PC-9 (cell line): Measurements from ENCODE around the gene SBF1. TPM values are rescaled to one million over a fixed set of nuclear protein-coding genes. Genes with fewer than 3 reads are reported as not detected.

Experiments
- BruUV-seq: library from RNA; stranded (reverse); fragments of 400-500 nt; replicated peaks from 2 replicates; lab custom pipeline; 2021; lab: Mats Ljungman, UMichigan
- CTCF ChIA-PET: fragments of 300-600 bp; sonication (Branson Sonifier 250); formaldehyde crosslinking; loops from one replicate; lab custom pipeline; 2022; ENCODE audit warnings: antibody characterized with exemption; lab: Charles Lee
- POLR2A ChIA-PET: fragments of 300-600 bp; sonication (Branson Sonifier 250); formaldehyde crosslinking; loops from one replicate; lab custom pipeline; 2022; ENCODE audit warnings: antibody characterized with exemption; ENCODE audit not compliant: unreplicated experiment; lab: Charles Lee
- DNase-seq, 2 experiments: peaks; one replicate each; pipeline versions ENCODE4 v3.0.0 to v3.0.0-alpha.2; 2015 to 2022; ENCODE audit warnings: mixed read lengths in 1 of 2
- H2AFZ ChIP-seq: fragments of 200-600 bp; sonication (generic); 2 replicates; pipeline ENCODE4 v1.8.1; 2017; ENCODE audit warnings: antibody characterized with exemption
- H3F3A ChIP-seq: fragments of 200-600 bp; sonication (generic); 2 replicates; pipeline ENCODE4 v1.8.1; 2017; ENCODE audit warnings: antibody characterized with exemption, mild to moderate bottlenecking, low read depth; ENCODE audit not compliant: insufficient read depth
- H3K27ac ChIP-seq: fragments of 200-600 bp; sonication (generic); 2 replicates; pipeline ENCODE4 v1.6.1; 2016; ENCODE audit warnings: mixed run types
- H3K27me3 ChIP-seq: fragments of 200-600 bp; sonication (generic); 2 replicates; pipeline ENCODE4 v1.6.1; 2016; ENCODE audit warnings: low read depth, mixed run types; ENCODE audit not compliant: insufficient read depth
- H3K36me3 ChIP-seq: fragments of 200-600 bp; sonication (generic); 2 replicates; pipeline ENCODE4 v1.6.1; 2016; ENCODE audit warnings: low read depth, mixed run types
- H3K4me1 ChIP-seq: fragments of 200-600 bp; sonication (generic); replicated peaks from 2 replicates; pipeline ENCODE4 v1.6.1; 2016; ENCODE audit warnings: mixed run types; ENCODE audit not compliant: insufficient read depth
- H3K4me2 ChIP-seq: fragments of 200-600 bp; sonication (generic); 2 replicates; pipeline ENCODE4 v1.6.1; 2017; ENCODE audit warnings: mixed run types
- H3K4me3 ChIP-seq: fragments of 200-600 bp; sonication (generic); 2 replicates; pipeline ENCODE4 v1.6.1; 2016; ENCODE audit warnings: mixed run types
- H3K79me2 ChIP-seq: fragments of 200-600 bp; sonication (generic); 2 replicates; pipeline ENCODE4 v1.6.1; 2017; ENCODE audit warnings: low read depth, mixed run types
- H3K9me2 ChIP-seq: fragments of 200-600 bp; sonication (generic); 2 replicates; pipeline ENCODE4 v1.8.1; 2017; ENCODE audit warnings: mild to moderate bottlenecking; ENCODE audit not compliant: insufficient read depth
- H3K9me3 ChIP-seq: fragments of 200-600 bp; sonication (generic); 2 replicates; pipeline ENCODE4 v1.8.1; 2016; ENCODE audit warnings: low read depth; ENCODE audit not compliant: insufficient read depth
- H4K20me1 ChIP-seq: fragments of 200-600 bp; sonication (generic); 2 replicates; pipeline ENCODE4 v1.8.1; 2017; ENCODE audit not compliant: insufficient read depth
- EZH2 ChIP-seq: fragments of 200-600 bp; sonication (generic); IDR thresholded peaks from 2 replicates; pipeline ENCODE4 v1.8.0; 2017; ENCODE audit warnings: antibody characterized with exemption, low read depth
- intact Hi-C: fragments of 100-400 bp; cut with micrococcal nuclease; formaldehyde crosslinking; loops from one replicate; pipeline ENCODE4 v1.10.0; 2022; ENCODE audit not compliant: unreplicated experiment
- total RNA-seq: library from RNA; stranded (reverse); gene quantifications from 2 replicates; pipeline ENCODE4 v1.2.3, GENCODE V29; 2021
- TF ChIP-seq, protein P1 (sequence below): fragments of 200-600 bp; sonication (generic); conservative IDR thresholded peaks from 2 replicates; pipeline ENCODE4 v1.6.1; 2017; ENCODE audit warnings: mixed run types, antibody characterized with exemption, mild to moderate bottlenecking, moderate library complexity

The SBF1 gene
- total RNA-seq, 1 experiment from 2014 or later = 85.2 TPM

DNA sequence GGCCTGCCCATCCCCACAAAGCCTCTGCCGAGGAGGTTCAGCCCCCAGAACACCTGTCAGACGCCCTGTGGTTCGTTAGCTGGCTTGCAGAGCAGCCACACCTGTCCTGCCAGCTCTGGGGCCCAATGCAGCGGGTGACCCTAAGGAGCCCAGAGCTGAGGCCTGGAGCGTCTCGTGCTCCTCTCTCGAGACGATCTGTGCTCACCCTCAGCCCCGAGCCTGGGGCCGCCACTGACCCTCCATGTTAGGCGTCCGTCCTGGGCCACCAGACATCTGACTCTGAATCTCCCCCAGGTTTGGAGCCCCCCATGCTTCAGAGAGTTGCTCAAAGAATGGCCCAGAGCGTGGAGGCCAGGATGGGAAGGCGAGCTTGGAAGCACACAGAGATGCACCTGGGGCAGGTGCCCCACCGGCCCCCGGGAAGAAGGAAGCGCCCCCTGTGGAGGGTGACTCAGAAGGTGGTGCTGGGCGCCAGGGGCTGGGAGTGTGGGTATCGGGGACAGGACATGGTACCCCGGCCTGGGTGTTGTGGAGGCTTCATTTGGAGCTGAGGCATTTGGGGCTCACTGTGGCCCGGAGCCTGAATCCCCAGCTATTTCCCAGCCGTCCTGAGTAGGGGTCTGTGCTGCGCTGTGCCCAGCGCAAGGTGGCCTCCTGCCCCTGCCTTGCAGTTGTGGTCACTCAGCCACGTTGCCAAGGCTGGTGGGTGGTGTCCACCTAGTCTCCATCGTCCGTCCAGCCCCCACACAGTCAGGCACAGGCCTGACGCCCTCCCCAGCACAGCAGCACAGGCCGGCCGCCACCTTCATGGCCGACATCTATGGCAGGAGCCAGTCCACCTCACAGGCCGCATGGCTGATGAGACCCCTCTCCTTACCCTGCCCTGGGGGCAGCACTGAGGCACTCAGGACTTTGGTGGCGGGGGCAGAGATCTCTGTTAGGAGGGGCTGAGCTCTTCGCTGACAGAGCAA is 36.2 kb downstream of the SBF1 start:
- peaks cover 19% of the 10 kb centered on the region; the same call in 1 of the 2 replicates for H3K36me3 ChIP-seq
- H3K4me2 ChIP-seq = no peak overlapping the region
- TF ChIP-seq, protein P1, sequence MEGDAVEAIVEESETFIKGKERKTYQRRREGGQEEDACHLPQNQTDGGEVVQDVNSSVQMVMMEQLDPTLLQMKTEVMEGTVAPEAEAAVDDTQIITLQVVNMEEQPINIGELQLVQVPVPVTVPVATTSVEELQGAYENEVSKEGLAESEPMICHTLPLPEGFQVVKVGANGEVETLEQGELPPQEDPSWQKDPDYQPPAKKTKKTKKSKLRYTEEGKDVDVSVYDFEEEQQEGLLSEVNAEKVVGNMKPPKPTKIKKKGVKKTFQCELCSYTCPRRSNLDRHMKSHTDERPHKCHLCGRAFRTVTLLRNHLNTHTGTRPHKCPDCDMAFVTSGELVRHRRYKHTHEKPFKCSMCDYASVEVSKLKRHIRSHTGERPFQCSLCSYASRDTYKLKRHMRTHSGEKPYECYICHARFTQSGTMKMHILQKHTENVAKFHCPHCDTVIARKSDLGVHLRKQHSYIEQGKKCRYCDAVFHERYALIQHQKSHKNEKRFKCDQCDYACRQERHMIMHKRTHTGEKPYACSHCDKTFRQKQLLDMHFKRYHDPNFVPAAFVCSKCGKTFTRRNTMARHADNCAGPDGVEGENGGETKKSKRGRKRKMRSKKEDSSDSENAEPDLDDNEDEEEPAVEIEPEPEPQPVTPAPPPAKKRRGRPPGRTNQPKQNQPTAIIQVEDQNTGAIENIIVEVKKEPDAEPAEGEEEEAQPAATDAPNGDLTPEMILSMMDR = no peak
- no peak for TF ChIP-seq EZH2
- CTCF ChIA-PET = interaction anchor here (0.6 kb wide), 1 partner anchor 59 kb away, joined by 4 read pairs; no protein-coding TSS in a partner anchor
- DNase-seq = no peak
- no peaks in the 10 kb centered on the region for H3K79me2 ChIP-seq
- POLR2A ChIA-PET = no interaction called here
- H3F3A ChIP-seq = peaks cover 19% of the 10 kb centered on the region; the same call in 1 of the 2 replicates
- no peak overlapping the region for H3K27ac ChIP-seq
- no TSS peak for BruUV-seq
- H4K20me1 ChIP-seq = peaks cover 24% of the 10 kb centered on the region
- intact Hi-C loops = no loop called here
- no peaks in the 10 kb centered on the region for H3K4me1 ChIP-seq
- no peak overlapping the region for H3K4me3 ChIP-seq
- H3K9me3 ChIP-seq = no peaks in the 10 kb centered on the region
- no peak overlapping the region for H2AFZ ChIP-seq
- no peaks in the 10 kb centered on the region for H3K27me3 ChIP-seq
- no peaks in the 10 kb centered on the region for H3K9me2 ChIP-seq

DNA sequence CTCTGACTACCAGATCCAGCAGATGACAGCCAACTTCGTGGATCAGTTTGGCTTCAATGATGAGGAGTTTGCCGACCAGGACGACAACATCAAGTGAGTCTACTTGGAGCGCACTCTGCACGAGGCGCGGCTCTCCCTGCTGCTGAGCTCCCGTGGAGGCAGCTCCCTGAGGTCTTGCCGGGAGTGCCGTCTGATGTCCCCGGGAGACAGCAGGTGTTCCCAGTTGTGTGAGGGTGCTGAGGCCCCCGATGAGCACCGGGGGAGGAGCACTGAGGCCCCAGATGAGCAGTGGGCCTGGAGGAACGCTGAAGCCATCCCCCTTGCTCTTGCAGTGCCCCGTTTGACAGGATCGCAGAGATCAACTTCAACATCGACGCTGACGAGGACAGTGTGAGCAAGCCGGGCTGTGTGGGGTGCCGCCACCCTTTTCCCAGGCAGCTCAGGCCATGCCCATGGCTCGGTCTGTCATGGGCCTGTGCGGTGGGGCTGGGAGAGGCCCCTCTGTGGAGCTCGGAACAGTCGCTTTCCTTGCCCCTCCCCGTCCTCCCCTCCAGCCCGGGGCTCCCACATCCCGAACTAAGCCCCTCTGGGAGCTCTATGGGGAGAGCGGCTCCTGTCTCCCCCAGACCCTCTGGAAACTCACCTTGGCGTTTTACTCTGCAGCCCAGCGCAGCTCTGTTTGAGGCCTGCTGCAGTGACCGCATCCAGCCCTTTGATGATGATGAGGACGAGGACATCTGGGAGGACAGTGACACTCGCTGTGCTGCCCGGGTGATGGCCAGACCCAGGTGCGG is 37.1 kb downstream of the SBF1 start:
- ChIA-PET POLR2A (no interaction called here), CTCF (interaction anchor here (0.6 kb wide), 1 partner anchor 60 kb away, joined by 4 read pairs; no protein-coding TSS in a partner anchor)
- H3K27me3 ChIP-seq = no peaks in the 10 kb centered on the region
- no peak overlapping the region for H3K4me3 ChIP-seq
- no peak for DNase-seq
- no peak overlapping the region for H3K27ac ChIP-seq
- H3F3A ChIP-seq = peaks cover 11% of the 10 kb centered on the region; the same call in 1 of the 2 replicates
- H3K36me3 ChIP-seq = peaks cover 19% of the 10 kb centered on the region; the same call in 1 of the 2 replicates
- no TSS peak for BruUV-seq
- intact Hi-C loops = no loop called here
- no peaks in the 10 kb centered on the region for H3K9me2 ChIP-seq
- TF ChIP-seq, protein P1 = no peak
- TF ChIP-seq EZH2 = no peak
- no peaks in the 10 kb centered on the region for H3K79me2 ChIP-seq
- peaks cover 15% of the 10 kb centered on the region for H4K20me1 ChIP-seq
- H3K9me3 ChIP-seq = no peaks in the 10 kb centered on the region
- no peak overlapping the region for H2AFZ ChIP-seq
- H3K4me2 ChIP-seq = no peak overlapping the region
- no peaks in the 10 kb centered on the region for H3K4me1 ChIP-seq

- TF ChIP-seq, protein P1 = no peak
- no peak for TF ChIP-seq EZH2
- no TSS peak for BruUV-seq
- Histone ChIP-seq H2AFZ (no peak overlapping the region), H3K79me2 (no peaks in the 10 kb centered on the region), H3K27me3 (no peaks in the 10 kb centered on the region), H4K20me1 (peaks cover 13% of the 10 kb centered on the region), H3K4me3 (no peak overlapping the region), H3K27ac (no peak overlapping the region), H3K9me3 (no peaks in the 10 kb centered on the region), H3F3A (peaks cover 5% of the 10 kb centered on the region; the same call in 1 of the 2 replicates), H3K4me1 (no peaks in the 10 kb centered on the region), H3K4me2 (no peak overlapping the region), H3K9me2 (no peaks in the 10 kb centered on the region), H3K36me3 (peaks cover 19% of the 10 kb centered on the region; the same call in 1 of the 2 replicates)
- intact Hi-C loops = no loop called here
- DNase-seq = no peak
- CTCF ChIA-PET = no interaction called here
- POLR2A ChIA-PET = no interaction called here
Measured at GRCh38 chr22:50436841-50437341, 37.9 kb downstream of the SBF1 start.
